ENCODE measurements around the gene COA8.

COA8 gene

GRCh38 chr14:103528146-103528586, 34.6 kb upstream of the COA8 start:
- TF ChIP-seq EGR1 (IDR thresholded peaks at IDR 0.05) (no peak), REST (IDR thresholded peaks at IDR 0.05; ENCODE audit: low read depth) (no peak), YY1 (IDR thresholded peaks at IDR 0.05; ENCODE audit: low read depth) (no peak), TEAD4 (IDR thresholded peaks at IDR 0.05) (no peak), FOXM1 (IDR thresholded peaks at IDR 0.05; ENCODE audit: borderline replicate concordance, low read depth) (no peak), NFIC (IDR thresholded peaks at IDR 0.05) (no peak)

GRCh38 chr14:103528587-103529382, 34.0 kb upstream of the COA8 start, which contains the start of gene TRMT61A:
TRMT61A (plus strand) TSS chr14:103529196; CDS start chr14:103529979, 783 bp downstream.
- no peak for TF ChIP-seq NFIC (IDR thresholded peaks at IDR 0.05)
- peak; percentile 69 for TF ChIP-seq USF1 (IDR thresholded peaks at IDR 0.05)
- no peak for TF ChIP-seq RAD21 (IDR thresholded peaks at IDR 0.05; ENCODE audit: low read depth)
- TF ChIP-seq CREB1 (IDR thresholded peaks at IDR 0.05; ENCODE audit: low read depth) = peak; percentile 78
- no peak for TF ChIP-seq ZBTB7A (IDR thresholded peaks at IDR 0.05; ENCODE audit: low read depth)
- TF ChIP-seq TEAD4 (IDR thresholded peaks at IDR 0.05) = no peak
- no peak for TF ChIP-seq EP300 (IDR thresholded peaks at IDR 0.05; ENCODE audit: borderline replicate concordance)
- TF ChIP-seq TAF1 (IDR thresholded peaks at IDR 0.05; ENCODE audit: low read depth) = 0 out of 2 replicates have a peak, but pooled peaks have one; percentile 49
- no peak for TF ChIP-seq CEBPB (IDR thresholded peaks at IDR 0.05)
- no peak; the same call in 1 of the 2 replicates for TF ChIP-seq TCF12 (IDR thresholded peaks at IDR 0.05; ENCODE audit: low read depth)
- TF ChIP-seq REST (IDR thresholded peaks at IDR 0.05; ENCODE audit: low read depth) = no peak
- no peak for TF ChIP-seq FOXM1 (IDR thresholded peaks at IDR 0.05; ENCODE audit: borderline replicate concordance, low read depth)
- TF ChIP-seq MAX (IDR thresholded peaks at IDR 0.05) = peak; percentile 97
- TF ChIP-seq YY1 (IDR thresholded peaks at IDR 0.05; ENCODE audit: low read depth) = peak; percentile 44; the same call in 1 of the 2 replicates
- TF ChIP-seq EGR1 (IDR thresholded peaks at IDR 0.05) = no peak

- TF ChIP-seq TEAD4 (IDR thresholded peaks at IDR 0.05) (no peak), MAX (IDR thresholded peaks at IDR 0.05) (no peak), CEBPB (IDR thresholded peaks at IDR 0.05) (no peak), YY1 (IDR thresholded peaks at IDR 0.05; ENCODE audit: low read depth) (no peak), FOXM1 (IDR thresholded peaks at IDR 0.05; ENCODE audit: borderline replicate concordance, low read depth) (no peak), RAD21 (IDR thresholded peaks at IDR 0.05; ENCODE audit: low read depth) (no peak), EGR1 (IDR thresholded peaks at IDR 0.05) (no peak), CREB1 (IDR thresholded peaks at IDR 0.05; ENCODE audit: low read depth) (no peak), REST (IDR thresholded peaks at IDR 0.05; ENCODE audit: low read depth) (no peak)
These were observed 33.1 kb upstream of the COA8 start for GRCh38 chr14:103529383-103530365.

- no peak for TF ChIP-seq TCF12 (IDR thresholded peaks at IDR 0.05; ENCODE audit: low read depth)
- peak; percentile 95 for TF ChIP-seq REST (IDR thresholded peaks at IDR 0.05; ENCODE audit: low read depth)
These were observed 32.4 kb upstream of the COA8 start for GRCh38 chr14:103530390-103530789.

All from Ishikawa (cell line).